ENCODE results near the gene ADSS1. TPM values are rescaled to one million over a fixed set of nuclear protein-coding genes. Genes with fewer than 3 reads are reported as not detected.
"Not testable (repeated sequence)": the region's sequence is repeated elsewhere in the genome, so short reads cannot be mapped to it uniquely, and the experiment has no call there.

Gene ADSS1
- total RNA-seq, 1 donor from 2014 or later = 5.1 TPM

GRCh38 chr14:104725772-104726548, 1.9 kb downstream of the ADSS1 start:
- no peak for ATAC-seq
- peaks cover 15% of the 10 kb centered on the region for H3K4me1 ChIP-seq

GRCh38 chr14:104726600-104727451, 2.8 kb downstream of the ADSS1 start:
- Histone ChIP-seq H3K27me3 (ENCODE audit: low read depth) (no peaks in the 10 kb centered on the region), H3K27ac (no peak overlapping the region), H3K4me1 (peaks cover 15% of the 10 kb centered on the region), H3K9me3 (no peaks in the 10 kb centered on the region), H3K4me3 (no peak overlapping the region), H3K36me3 (peaks cover 1% of the 10 kb centered on the region)
- TF ChIP-seq CTCF (IDR thresholded peaks at IDR 0.05) = no peak
- intact Hi-C loops (cut with DNase I) = no loop called here
- ATAC-seq (no peak), DNase-seq (no peak)

More at GRCh38 chr14:104725772-104726548, 1.9 kb downstream of the ADSS1 start:
- Histone ChIP-seq H3K4me3 (no peak overlapping the region), H3K36me3 (peaks cover 6% of the 10 kb centered on the region), H3K27ac (no peak overlapping the region), H3K27me3 (ENCODE audit: low read depth) (no peaks in the 10 kb centered on the region), H3K9me3 (no peaks in the 10 kb centered on the region)
- intact Hi-C loops (cut with DNase I) = no loop called here
- no peak for TF ChIP-seq CTCF (IDR thresholded peaks at IDR 0.05)
- no peak for DNase-seq

DNA sequence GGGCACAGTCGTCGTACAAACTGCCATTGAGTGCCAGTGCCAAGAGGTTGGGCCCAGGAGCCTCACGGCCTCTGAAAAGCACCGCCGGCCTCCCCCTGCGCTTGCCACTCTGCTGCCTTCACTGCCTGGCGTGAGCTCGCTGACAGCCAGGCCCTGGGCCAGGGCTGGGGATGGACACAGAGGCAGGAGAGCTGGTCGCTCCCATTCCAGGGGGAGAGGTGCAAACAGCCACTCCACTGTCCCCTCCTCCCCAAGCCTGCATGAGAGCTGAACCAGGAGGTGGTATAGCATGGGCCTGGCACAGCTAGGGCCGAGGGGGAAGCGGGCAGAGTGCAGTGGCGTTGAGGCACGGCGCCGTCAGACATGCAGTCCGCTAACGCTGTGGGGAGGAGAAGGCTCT, 4.6 kb downstream of the ADSS1 start:
- no peak overlapping the region for H3K4me3 ChIP-seq
- ATAC-seq (no peak), DNase-seq (no peak)
- H3K4me1 ChIP-seq = peaks cover 21% of the 10 kb centered on the region
- no peak for TF ChIP-seq CTCF (IDR thresholded peaks at IDR 0.05)
- H3K36me3 ChIP-seq = no peaks in the 10 kb centered on the region
- no peaks in the 10 kb centered on the region for H3K27me3 ChIP-seq (ENCODE audit: low read depth)
- intact Hi-C loops (cut with DNase I) = no loop called here
- no peak overlapping the region for H3K27ac ChIP-seq
- H3K9me3 ChIP-seq = no peaks in the 10 kb centered on the region

GRCh38 chr14:104729176-104729834, 5.3 kb downstream of the ADSS1 start:
- ATAC-seq; H3K4me3 ChIP-seq; H3K36me3 ChIP-seq; DNase-seq; H3K27me3 ChIP-seq (ENCODE audit: low read depth); H3K9me3 ChIP-seq; H3K27ac ChIP-seq; intact Hi-C loops (cut with DNase I): not testable (repeated sequence)
- peaks cover 19% of the 10 kb centered on the region for H3K4me1 ChIP-seq

- H3K4me3 ChIP-seq = no peak overlapping the region
- H3K4me1 ChIP-seq = peaks cover 16% of the 10 kb centered on the region
- H3K9me3 ChIP-seq = no peaks in the 10 kb centered on the region
- no peaks in the 10 kb centered on the region for H3K27me3 ChIP-seq (ENCODE audit: low read depth)
- no peak for TF ChIP-seq CTCF (IDR thresholded peaks at IDR 0.05)
- H3K36me3 ChIP-seq = no peaks in the 10 kb centered on the region
- DNase-seq (no peak), ATAC-seq (no peak)
- no peak overlapping the region for H3K27ac ChIP-seq
- intact Hi-C loops (cut with DNase I) = no loop called here
Observed at GRCh38 chr14:104729835-104730181, 5.8 kb downstream of the ADSS1 start.

Measured in lower lobe of right lung (tissue), 2 donors.